Panc1 (cell line): ENCODE results near the gene FBXO3. TPM values are rescaled to one million over a fixed set of nuclear protein-coding genes. Genes with fewer than 3 reads are reported as not detected.
A peak's percentile ranks its signal among the peaks of the same experiment; 100 is the strongest.
"Not testable (repeated sequence)": the region's sequence is repeated elsewhere in the genome, so short reads cannot be mapped to it uniquely, and the experiment has no call there.

Experiments used
- ATAC-seq: fragments of 200-7000 bp; cut with Tn5 transposase; 2 replicates; pipeline ENCODE4 v1.9.1; 2020; ENCODE audit warnings: mild to moderate bottlenecking, moderate library complexity
- BruUV-seq: library from RNA; stranded (reverse); fragments of 400-500 nt; replicated peaks from 2 replicates; lab custom pipeline; 2021; lab: Mats Ljungman, UMichigan
- CTCF ChIA-PET: fragments of 300-600 bp; sonication (Branson Sonifier 250); formaldehyde crosslinking; loops from one replicate; lab custom pipeline; 2022; ENCODE audit warnings: antibody characterized with exemption; lab: Charles Lee
- POLR2A ChIA-PET: fragments of 300-600 bp; sonication (Branson Sonifier 250); formaldehyde crosslinking; loops from one replicate; lab custom pipeline; 2022; ENCODE audit warnings: antibody characterized with exemption; lab: Charles Lee
- DNase-seq: peaks from one replicate; pipeline ENCODE4 v3.0.0-alpha.2; 2010; ENCODE audit warnings: low read depth, low spot score
- H3K27ac ChIP-seq: 2 replicates; pipeline ENCODE4 v1.5.1; 2011; ENCODE audit warnings: mild to moderate bottlenecking, low read length, inconsistent platforms
- H3K27me3 ChIP-seq: fragments of 200-500 bp; sonication (Bioruptor generic); 2 replicates; pipeline ENCODE4 v1.6.0; 2014; ENCODE audit warnings: low read length, inconsistent platforms; ENCODE audit not compliant: control insufficient read depth, insufficient read depth
- H3K36me3 ChIP-seq: fragments of 200-500 bp; sonication (Bioruptor generic); 2 replicates; pipeline ENCODE4 v1.5.1; 2014; ENCODE audit warnings: inconsistent platforms, mild to moderate bottlenecking, low read length, moderate library complexity; ENCODE audit not compliant: control insufficient read depth, insufficient read depth
- H3K4me1 ChIP-seq: 2 replicates; pipeline ENCODE4 v1.5.1; 2011; ENCODE audit warnings: inconsistent platforms, mild to moderate bottlenecking, low read length, moderate library complexity; ENCODE audit not compliant: control insufficient read depth, insufficient read depth
- H3K4me3 ChIP-seq, 2 experiments: 2 replicates each; pipeline ENCODE4 v1.5.1; 2011 to 2012; ENCODE audit warnings: low read depth in 2 of 2, low read length in 2 of 2, mild to moderate bottlenecking in 2 of 2, inconsistent platforms in 1 of 2, moderate library complexity in 1 of 2
- H3K9me3 ChIP-seq: fragments of 200-500 bp; sonication (Bioruptor generic); 2 replicates; pipeline ENCODE4 v1.5.1; 2014; ENCODE audit warnings: low read depth, mild to moderate bottlenecking, inconsistent platforms, low read length, moderate library complexity; ENCODE audit not compliant: control insufficient read depth, insufficient read depth
- CTCF ChIP-seq: fragments of 450-650 bp; IDR thresholded peaks from 2 replicates; pipeline ENCODE4 v1.5.1; 2017; ENCODE audit warnings: mild to moderate bottlenecking
- POLR2AphosphoS5 ChIP-seq: IDR thresholded peaks from 2 replicates; pipeline ENCODE4 v1.6.1; 2012; ENCODE audit warnings: mild to moderate bottlenecking, low read depth, low read length, moderate library complexity
- REST ChIP-seq, 2 experiments: IDR thresholded peaks; 2 replicates each; pipeline ENCODE4 v1.6.1; 2011 to 2012; ENCODE audit warnings: low read depth in 2 of 2, control low read depth in 1 of 2, low read length in 1 of 2, mild to moderate bottlenecking in 1 of 2, moderate library complexity in 1 of 2; ENCODE audit not compliant: insufficient read depth in 1 of 2
- SIN3A ChIP-seq: IDR thresholded peaks from 2 replicates; pipeline ENCODE4 v1.6.1; 2012; ENCODE audit warnings: low read depth, mild to moderate bottlenecking, low read length, moderate library complexity, borderline replicate concordance; ENCODE audit not compliant: insufficient read depth
- TCF7L2 ChIP-seq: IDR thresholded peaks from 2 replicates; pipeline ENCODE4 v1.6.1; 2011; ENCODE audit warnings: mild to moderate bottlenecking, low read depth, low read length, inconsistent platforms
- in situ Hi-C: cut with HindIII; loops from 2 replicates; pipeline ENCODE4 v1.10.0; 2016; ENCODE audit warnings: low sequenced_read_pairs, low pct_unique_long_range_greater_than_20kb
- intact Hi-C: fragments of 100-400 bp; cut with micrococcal nuclease; formaldehyde crosslinking; loops from one replicate; pipeline ENCODE4 v1.10.0; 2022; ENCODE audit not compliant: unreplicated experiment
- total RNA-seq: library from RNA; stranded (reverse); gene quantifications from one replicate; pipeline ENCODE4 v1.2.1, GENCODE V29; 2021; ENCODE audit not compliant: unreplicated experiment

FBXO3 gene
- total RNA-seq, 1 experiment from 2014 or later, result 22.3 TPM

- Histone ChIP-seq H3K9me3 (no peaks in the 10 kb centered on the region), H3K27ac (peak overlapping the region; percentile 69), H3K36me3 (peaks cover 35% of the 10 kb centered on the region), H3K27me3 (no peaks in the 10 kb centered on the region), H3K4me3 (no peak overlapping the region), H3K4me1 (peaks cover 68% of the 10 kb centered on the region)
- DNase-seq, result no peak
- ChIA-PET CTCF (interaction anchor here (0.6 kb wide), 3 partner anchors 34 to 123 kb away, joined by 3 to 5 read pairs (median 4); no protein-coding TSS in a partner anchor), POLR2A (no interaction called here)
- intact Hi-C loops (no loop called here), in situ Hi-C loops (no loop called here)
- no peak for ATAC-seq
- TF ChIP-seq CTCF (no peak), REST (IDR thresholded peaks at IDR 0.05; ENCODE audit: insufficient read depth in 1 of 2, low read depth in 2 of 2, low read length in 1 of 2) (no peak), POLR2AphosphoS5 (no peak), SIN3A (no peak), TCF7L2 (no peak)
- BruUV-seq, result no TSS peak
Measured at GRCh38 chr11:33708985-33709384, 65.3 kb downstream of the FBXO3 start.

GRCh38 chr11:33707831-33708230, 66.5 kb downstream of the FBXO3 start:
- H3K27me3 ChIP-seq, BruUV-seq, in situ Hi-C loops, intact Hi-C loops, POLR2A ChIA-PET, H3K9me3 ChIP-seq, DNase-seq, CTCF ChIA-PET, H3K4me3 ChIP-seq: not testable (repeated sequence)
- ATAC-seq, result peak; percentile 13; the same call in 1 of the 2 replicates
- peaks cover 26% of the 10 kb centered on the region for H3K36me3 ChIP-seq
- TF ChIP-seq POLR2AphosphoS5, result peak; percentile 40; the same call in 1 of the 2 replicates
- H3K27ac ChIP-seq, result peak overlapping the region; percentile 93
- peaks cover 74% of the 10 kb centered on the region for H3K4me1 ChIP-seq

- no peak for TF ChIP-seq REST (IDR thresholded peaks at IDR 0.05; ENCODE audit: insufficient read depth in 1 of 2, low read depth in 2 of 2, low read length in 1 of 2)
- no peak for TF ChIP-seq POLR2AphosphoS5
- no peak for TF ChIP-seq CTCF
- BruUV-seq, result no TSS peak
- no peak for ATAC-seq
- Histone ChIP-seq H3K4me3 (no peak overlapping the region), H3K4me1 (peaks cover 81% of the 10 kb centered on the region), H3K27ac (peak overlapping the region; percentile 93), H3K27me3 (no peaks in the 10 kb centered on the region), H3K36me3 (peaks cover 18% of the 10 kb centered on the region), H3K9me3 (no peaks in the 10 kb centered on the region)
- ChIA-PET CTCF (interaction anchor here (0.6 to 0.7 kb wide), 2 partner anchors 41 to 138 kb away, joined by 5 to 7 read pairs; no protein-coding TSS in a partner anchor), POLR2A (no interaction called here)
- in situ Hi-C loops (no loop called here), intact Hi-C loops (no loop called here)
- no peak for DNase-seq
Measured at GRCh38 chr11:33706966-33707365, 67.4 kb downstream of the FBXO3 start.
